Retina (tissue), 1 donor: ENCODE results near the gene ZNF804A.

Experiments used
- DNase-seq: peaks from one replicate; pipeline ENCODE4 v3.0.0-alpha.2; 2016

Gene ZNF804A

DNA sequence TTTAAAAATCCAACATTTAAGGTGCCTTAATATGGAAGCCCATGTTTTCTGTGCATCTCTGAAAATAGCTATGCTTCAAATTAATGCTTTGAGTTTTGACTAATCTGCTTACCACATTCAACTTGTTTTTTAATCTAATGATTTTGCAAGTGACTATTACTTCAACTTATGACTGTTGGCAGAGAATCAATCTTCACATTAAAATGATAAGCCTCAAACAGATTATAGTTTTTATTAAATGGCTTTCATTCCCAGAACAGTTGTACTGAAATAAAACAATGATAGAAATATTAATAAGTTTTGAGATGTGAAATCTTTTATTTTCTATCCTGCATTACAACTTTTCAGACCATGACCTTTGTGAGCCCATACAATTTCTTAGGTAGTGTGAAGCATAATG, 347.5 kb downstream of the ZNF804A start:
- no peak for DNase-seq

DNA sequence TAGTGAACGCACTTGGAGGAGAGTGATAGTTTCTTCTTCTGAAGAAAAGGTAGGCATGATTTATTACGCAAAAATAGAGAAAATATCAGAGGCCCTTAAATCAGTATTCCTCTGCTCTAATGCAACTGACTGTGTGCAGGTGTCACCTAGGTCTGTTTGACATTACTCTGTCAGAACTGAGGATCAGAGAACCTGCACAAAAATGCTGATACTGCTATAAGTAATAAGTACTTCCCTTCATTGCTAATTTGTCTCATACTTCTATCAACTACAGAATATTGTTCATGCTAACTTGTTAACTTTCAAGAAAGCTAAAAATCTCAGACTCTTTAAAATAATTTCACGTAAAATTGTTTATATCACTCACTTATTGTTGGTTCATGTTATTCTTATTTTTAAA, 358.5 kb downstream of the ZNF804A start:
- DNase-seq = no peak

DNA sequence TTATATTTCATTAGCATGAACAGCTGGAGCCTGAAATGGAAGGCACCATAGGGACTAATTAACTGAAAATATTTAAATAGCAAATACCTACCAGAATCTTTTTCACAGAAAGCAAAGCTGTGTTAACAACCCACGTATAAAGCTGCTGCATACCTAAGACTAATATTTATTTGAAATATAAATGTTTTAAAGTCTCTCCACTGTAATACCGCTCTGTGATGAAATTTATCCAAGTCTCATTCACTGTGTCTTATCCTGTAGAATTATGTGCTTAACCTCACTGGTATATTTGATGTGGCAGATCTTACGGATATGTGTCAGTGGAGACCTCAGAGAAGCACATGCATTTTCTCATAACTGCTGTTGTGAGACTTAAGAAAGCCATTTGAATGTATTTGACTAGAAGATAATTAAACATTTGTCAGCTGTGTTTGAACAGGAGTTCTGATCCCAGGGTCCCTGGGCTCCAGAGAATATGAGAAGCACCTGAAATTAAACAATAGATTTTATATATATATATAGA, 373.3 kb downstream of the ZNF804A start:
- no peak for DNase-seq
